Right kidney (tissue), 1 donor: Measurements from ENCODE around the gene SLC22A12.
"Not testable (repeated sequence)": the region's sequence is repeated elsewhere in the genome, so short reads cannot be mapped to it uniquely, and the experiment has no call there.

Experiments
- DNase-seq: peaks from one replicate; pipeline ENCODE4 v3.0.0-alpha.2; 2016

The SLC22A12 gene

DNA sequence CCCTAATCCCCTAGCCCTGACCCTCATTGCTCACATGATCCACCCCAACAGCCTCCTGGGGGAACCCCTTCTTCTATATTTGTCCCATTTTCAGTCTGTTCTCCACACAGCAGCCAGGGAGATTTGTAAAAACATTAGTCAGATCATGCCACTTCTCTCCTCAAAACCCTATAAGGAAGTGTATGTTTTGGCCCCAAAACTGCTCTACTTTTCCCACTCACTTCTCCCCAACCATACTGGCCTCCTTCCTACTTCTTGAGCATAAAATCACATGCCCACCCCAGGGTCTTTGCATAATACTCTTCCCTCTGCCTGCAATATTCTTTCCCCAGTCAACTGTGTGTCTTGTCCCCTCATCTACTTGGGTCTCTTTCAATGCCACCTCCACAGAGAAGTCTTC, 4.7 kb upstream of the SLC22A12 start:
- no peak for DNase-seq

DNA sequence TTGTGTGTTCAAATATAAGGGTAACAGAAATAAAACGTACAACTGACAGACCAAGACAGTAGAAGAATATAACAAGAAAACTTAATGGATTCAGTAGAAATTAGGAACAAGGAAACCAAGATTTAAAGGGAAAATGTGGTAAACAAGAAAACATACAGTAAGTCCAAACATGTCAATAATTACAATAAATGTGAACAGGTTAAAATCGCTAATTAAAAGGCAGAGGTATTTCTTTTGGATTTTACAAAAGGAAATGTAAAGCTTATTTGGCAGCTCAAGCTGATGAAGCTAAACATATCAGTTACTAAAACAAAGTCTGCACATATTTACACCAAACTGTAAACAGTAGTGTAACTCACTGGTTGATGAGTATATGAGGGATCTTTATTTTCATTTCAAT, 2.3 kb upstream of the SLC22A12 start:
- DNase-seq, result no peak

DNA sequence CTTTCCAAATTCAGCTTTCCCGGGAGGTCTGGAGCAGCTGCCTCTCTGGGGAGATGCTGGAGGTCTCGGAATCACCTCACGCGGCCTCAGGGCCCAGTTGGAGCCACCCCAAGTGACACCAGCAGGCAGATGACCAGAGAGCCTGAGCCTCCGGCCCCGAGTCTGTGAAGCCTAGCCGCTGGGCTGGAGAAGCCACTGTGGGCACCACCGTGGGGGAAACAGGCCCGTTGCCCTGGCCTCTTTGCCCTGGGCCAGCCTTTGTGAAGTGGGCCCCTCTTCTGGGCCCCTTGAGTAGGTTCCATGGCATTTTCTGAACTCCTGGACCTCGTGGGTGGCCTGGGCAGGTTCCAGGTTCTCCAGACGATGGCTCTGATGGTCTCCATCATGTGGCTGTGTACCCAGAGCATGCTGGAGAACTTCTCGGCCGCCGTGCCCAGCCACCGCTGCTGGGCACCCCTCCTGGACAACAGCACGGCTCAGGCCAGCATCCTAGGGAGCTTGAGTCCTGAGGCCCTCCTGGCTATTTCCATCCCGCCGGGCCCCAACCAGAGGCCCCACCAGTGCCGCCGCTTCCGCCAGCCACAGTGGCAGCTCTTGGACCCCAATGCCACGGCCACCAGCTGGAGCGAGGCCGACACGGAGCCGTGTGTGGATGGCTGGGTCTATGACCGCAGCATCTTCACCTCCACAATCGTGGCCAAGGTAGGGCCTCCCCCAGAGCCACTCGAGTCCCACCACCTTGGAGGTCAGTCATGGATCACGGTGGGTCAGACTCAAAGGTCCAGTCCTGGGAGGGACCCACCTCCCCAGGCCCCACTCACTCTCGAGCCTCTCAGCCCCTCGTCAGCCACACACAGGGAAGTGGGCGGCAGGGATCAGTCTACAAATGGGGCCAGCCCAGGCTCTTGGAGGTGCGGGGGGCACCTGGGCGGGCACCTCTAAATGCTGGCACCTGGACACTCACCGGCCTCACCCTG, 525 bp downstream of the SLC22A12 start:
- no peak for DNase-seq

DNA sequence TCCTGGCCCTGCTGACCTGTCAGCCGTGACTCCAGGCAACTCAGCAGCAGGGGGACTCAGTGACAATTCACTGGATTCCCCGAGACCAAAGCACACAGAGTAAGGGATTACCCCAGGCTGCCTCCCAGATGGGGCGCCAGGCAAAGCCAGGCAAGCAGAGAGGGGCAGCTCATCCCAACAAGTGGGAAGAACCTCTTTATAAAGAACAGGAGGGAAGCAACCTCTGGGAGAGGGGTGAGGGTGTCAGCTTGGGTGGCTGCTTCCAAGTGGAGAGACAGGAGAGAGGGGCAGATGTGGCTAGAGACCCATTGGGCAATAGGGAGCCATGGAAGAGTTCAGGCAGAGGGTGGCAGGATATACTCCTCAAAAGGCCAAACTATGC, 1.2 kb downstream of the SLC22A12 start:
- DNase-seq, result no peak

DNA sequence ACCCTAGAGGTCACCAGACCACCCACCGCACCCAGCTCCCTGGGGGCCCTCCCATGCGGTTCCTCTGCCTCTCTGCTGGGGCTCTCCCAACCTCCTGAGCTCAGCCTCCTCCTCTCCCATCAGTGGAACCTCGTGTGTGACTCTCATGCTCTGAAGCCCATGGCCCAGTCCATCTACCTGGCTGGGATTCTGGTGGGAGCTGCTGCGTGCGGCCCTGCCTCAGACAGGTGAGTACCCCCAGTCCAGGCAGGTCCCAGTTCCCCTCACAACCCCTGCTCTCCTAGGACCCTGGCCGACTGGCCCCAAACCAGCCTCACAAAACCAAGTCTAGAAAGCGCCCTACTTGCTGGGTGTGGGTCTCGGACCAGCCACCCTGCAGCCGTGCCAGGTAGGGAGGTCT, 1.6 kb downstream of the SLC22A12 start:
- DNase-seq, result no peak

DNA sequence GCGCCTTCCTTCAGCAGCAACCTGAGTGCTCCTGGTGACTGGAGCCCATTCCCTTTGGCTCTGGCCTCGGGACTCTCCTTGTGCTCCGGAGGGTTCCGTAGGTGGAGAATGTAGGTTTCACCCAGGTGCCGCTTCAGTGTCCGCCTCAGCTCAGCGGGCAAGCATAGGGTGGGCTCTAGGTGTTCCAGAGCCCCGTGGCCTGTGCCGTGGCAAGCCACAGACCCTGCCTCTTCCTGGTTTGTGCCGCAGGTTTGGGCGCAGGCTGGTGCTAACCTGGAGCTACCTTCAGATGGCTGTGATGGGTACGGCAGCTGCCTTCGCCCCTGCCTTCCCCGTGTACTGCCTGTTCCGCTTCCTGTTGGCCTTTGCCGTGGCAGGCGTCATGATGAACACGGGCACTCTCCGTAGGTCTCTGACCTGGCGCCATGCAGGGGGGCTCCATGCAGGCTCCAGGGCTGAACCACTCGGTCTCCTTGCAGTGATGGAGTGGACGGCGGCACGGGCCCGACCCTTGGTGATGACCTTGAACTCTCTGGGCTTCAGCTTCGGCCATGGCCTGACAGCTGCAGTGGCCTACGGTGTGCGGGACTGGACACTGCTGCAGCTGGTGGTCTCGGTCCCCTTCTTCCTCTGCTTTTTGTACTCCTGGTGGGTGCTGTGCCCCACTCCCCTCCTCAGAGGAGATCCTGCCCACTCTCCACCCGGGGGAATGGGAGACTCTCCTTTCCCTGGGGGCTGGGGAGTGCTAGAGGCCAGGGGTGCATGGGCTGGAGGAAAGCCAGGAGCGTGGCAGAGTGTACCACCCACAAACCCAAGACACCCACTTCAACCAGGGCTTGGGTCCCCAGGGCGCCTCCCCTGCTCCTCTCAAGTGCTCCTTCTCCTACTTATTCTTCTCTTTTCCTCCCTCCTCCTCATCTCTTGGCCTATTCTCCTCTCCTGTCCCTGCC, 2.4 kb downstream of the SLC22A12 start:
- no peak for DNase-seq

DNA sequence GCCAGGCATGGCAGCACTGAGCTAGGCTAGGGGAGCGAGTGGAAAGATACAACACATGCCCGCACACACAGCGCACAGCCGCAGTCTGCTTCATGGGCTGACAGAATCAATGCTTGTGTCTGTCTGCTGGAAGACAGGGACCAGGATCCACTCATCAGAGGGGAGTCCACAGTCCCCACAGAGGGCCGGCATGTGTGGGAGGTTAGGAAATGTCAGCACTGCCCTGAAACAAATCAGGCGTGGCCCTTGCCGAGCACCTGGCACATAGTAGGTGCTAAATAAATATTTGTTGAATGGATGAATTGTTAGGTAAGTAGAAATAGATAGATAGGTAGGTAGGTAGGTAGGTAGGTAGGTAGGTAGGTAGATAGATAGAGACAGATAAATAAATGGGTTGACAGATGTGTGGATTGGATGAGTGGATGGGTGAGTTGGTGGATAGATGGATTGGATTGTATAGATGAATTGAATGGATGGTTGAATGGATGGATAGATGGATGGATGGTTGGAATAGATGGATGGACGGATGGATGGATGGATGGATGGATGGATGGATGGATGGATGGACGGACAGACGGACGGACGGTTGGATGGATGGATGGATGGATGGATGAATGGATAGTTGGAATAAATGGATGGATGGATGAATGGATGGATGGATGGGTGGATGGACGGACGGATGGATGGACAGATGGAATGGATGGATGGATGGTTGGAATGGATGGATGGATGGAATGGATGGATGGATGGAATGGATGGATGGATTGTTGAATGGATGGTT, 3.3 kb downstream of the SLC22A12 start:
- no peak for DNase-seq

DNA sequence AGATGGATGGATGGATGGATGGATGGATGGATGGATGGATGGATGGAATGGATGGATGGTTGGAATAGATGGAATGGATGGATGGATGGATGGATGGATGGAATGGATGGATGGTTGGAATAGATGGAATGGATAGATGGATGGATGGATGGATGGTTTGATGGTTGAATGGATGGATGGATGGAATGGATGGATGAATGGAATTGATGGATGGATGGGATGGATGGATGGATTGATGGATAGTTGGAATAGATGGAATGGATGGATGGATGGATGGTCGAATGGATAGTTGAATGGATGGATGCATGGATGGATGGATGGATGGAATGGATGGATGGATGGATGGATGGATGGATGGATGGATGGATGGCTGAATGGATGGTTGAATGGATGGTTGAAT, 4.9 kb downstream of the SLC22A12 start:
- not testable (repeated sequence) for DNase-seq

DNA sequence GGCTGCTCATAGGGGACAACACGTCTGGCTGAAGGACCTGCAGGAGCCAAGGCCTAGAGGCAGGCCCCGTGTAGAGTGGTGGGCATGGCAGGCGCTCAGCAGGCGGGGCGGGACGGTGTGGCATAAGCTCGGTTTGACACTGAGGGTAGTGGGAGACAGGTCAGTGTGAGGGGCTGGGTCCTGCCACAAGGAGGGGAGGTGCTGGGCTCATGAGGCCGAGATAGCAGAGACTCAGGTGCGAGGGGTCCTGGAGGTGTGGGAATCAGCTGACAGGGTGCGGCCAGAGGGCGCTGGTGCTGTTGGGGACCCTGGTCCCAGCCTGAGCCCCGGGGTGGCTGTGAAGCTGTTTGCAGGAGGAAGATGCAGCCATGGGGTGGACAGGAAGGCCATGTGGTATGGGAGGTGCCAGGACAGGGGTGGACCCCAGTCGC, 6.7 kb downstream of the SLC22A12 start:
- no peak for DNase-seq

DNA sequence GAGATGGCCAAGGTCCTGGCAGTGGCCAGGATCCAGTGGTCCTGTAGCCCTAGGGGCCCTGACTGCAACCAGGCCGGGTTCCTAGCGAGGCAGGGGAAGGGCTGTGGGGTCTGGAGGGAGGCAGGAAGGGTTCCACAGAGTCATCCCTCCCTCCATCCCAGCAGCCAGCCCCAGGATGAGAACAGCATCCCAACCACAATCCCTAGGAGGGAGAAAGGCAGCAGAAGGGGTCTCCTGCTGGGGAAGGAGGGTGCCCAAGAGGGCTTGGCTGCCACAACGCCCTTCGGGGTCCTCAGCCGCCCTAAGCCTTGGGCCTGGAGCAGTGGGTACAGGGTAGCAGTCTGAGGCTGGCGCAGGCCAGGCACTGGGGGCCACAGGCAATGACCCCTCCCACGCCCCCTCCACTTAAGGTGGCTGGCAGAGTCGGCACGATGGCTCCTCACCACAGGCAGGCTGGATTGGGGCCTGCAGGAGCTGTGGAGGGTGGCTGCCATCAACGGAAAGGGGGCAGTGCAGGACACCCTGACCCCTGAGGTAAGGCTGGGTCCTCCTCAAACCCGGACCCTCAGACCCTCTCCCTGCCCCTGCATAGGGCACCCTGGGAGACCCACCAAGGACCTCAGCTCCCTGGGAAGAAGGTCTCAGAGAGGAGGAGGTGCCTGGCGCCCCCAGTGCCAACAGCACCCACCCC, 7.2 kb downstream of the SLC22A12 start:
- DNase-seq, result no peak

DNA sequence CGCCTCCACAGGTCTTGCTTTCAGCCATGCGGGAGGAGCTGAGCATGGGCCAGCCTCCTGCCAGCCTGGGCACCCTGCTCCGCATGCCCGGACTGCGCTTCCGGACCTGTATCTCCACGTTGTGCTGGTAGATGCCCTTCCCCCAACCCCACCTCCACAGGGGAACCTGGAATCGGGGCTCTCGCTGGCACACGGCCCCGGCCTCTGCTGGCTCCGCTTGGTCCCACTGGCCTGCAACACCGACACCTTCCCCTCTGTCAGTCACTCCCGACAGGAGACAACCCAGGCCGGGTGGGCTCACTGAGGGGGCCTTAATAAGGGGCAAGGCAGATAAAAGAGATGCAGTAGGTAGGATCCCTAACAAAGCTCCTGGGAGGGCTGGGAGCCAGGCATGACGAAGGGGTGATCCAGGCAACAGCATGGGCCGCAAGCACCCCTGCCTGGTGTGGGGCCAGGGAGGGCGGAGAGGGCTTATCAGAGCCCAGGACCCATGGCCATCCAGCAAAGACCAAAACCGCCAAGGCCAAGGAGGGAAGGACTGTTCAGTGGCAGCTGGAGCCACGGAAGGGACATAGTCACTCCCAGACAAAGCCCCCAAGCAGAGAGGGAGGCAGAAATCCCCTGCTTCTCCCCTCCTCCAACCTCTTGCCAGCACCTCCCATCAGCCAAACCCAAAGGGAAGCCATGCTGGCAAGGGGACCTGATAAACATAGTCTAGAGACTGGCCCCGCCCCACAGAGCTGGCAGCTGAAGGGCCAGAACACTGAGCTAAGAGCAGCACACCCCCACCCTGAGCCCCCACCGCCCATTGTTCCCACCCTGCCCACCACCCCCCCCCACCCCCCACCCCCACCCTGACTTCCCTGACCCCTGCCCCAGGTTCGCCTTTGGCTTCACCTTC, 8.0 kb downstream of the SLC22A12 start:
- DNase-seq, result no peak

DNA sequence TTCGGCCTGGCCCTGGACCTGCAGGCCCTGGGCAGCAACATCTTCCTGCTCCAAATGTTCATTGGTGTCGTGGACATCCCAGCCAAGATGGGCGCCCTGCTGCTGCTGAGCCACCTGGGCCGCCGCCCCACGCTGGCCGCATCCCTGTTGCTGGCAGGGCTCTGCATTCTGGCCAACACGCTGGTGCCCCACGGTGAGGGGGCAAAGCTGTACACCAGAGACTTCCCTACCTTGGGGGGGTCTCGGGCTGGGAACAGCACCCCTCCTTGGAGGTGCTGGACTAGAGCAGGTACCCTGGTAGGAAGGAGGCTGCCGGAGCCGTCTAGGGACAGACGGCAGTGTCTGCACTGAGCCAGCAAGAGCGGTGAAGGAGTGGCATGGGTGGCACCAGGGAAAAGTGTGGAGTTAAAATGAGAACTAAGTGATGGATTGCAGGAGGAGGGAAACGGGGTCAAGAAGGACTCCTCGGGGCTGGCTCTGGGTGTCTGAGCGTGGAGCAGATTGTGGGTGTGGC, 8.7 kb downstream of the SLC22A12 start:
- no peak for DNase-seq

DNA sequence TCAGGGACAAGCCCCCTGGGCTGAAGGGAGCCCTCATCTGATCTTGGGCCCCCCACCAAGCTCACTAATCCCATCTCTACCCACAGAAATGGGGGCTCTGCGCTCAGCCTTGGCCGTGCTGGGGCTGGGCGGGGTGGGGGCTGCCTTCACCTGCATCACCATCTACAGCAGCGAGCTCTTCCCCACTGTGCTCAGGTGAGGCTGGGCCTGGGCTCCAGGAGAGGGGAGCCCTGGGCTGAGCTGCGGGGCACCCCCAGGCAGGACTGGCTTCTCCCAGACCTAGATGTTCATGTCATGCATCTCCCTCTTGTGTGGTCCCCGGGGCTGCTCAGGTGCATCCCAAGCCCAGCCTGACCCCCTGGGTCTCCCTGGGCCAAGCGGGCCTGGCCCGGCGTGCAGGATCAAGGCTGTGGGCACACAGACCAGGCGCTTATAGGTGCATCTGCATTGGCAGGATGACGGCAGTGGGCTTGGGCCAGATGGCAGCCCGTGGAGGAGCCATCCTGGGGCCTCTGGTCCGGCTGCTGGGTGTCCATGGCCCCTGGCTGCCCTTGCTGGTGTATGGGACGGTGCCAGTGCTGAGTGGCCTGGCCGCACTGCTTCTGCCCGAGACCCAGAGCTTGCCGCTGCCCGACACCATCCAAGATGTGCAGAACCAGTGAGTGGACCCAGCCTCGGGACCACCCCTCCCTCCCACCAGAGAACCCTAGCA, 9.4 kb downstream of the SLC22A12 start:
- DNase-seq, result no peak

DNA sequence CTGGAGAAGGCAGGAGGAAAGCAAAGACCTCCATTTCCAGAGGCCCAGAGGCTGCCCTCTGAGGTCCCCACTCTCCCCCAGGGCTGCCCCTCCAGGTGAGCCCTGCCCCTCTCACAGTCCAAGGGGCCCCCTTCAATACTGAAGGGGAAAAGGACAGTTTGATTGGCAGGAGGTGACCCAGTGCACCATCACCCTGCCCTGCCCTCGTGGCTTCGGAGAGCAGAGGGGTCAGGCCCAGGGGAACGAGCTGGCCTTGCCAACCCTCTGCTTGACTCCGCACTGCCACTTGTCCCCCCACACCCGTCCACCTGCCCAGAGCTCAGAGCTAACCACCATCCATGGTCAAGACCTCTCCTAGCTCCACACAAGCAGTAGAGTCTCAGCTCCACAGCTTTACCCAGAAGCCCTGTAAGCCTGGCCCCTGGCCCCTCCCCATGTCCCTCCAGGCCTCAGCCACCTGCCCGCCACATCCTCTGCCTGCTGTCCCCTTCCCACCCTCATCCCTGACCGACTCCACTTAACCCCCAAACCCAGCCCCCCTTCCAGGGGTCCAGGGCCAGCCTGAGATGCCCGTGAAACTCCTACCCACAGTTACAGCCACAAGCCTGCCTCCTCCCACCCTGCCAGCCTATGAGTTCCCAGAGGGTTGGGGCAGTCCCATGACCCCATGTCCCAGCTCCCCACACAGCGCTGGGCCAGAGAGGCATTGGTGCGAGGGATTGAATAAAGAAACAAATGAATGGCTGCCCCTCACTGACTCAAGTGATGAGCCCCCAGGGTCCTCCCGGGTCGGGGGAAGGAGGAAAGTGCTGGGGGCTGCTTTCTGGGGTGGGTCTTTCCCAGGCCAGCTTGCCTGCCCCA, 10.8 kb downstream of the SLC22A12 start:
- DNase-seq, result no peak

DNA sequence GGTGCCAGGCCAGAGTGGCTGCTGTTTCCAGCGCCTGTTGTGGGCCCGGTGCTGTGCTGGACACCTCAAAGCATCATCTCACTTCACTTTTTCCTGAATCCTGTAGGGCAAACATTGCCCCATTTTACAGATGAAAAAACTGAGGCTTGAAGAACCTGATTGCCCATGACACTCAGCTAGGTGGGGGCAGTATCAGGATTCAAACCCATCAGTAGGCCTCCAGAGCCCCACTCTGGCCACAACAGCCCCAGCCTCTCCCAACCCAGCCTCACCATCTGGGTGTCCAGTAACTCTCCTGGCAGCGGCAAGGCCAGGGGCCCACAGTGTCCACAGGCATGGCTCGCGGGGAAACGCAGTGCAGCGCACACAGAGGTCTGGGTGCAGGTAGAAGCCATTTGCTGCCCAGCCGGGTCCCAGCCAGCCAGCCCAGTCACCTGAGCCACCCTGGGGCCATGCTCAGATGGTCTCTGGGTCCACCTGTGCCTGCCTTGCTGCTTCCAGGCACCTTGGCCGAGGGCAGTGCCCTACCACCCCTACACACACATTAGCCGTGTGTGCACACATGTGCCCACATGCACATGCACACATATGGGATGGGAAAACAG, 11.5 kb downstream of the SLC22A12 start:
- no peak for DNase-seq

DNA sequence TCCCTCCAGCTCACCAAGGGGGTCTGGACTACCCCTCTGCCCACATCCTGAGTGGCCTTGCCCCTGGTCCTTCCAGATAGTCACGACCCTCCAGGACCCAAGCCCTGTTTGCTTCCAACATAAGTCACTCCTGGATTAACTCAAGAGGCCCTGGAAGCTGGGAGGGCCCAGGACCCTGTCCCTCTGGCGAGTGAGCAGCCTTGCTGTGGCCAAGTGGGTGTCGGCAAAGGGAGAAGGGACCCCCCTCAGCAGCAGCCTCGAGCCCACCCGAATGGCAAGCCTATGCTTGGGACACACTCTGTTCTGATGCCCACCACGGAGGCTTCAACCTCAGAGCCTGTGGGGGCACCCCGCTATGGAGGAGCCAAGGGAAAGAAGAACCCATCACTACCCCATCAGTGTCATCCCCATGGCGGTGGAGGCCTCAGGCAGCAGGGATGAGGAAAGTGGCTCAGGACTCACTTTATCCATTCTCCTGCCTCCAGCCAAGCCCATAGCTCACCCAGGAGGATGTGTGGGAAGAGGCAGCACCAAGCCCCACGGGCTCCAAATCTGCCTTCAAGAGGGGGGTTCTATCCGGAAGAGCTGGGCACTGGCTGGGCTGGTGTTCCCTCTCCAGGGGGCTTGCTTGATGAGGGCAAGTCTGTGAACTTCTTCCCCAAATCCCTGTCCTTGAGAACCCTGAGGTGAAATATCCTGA, 12.5 kb downstream of the SLC22A12 start:
- no peak for DNase-seq

DNA sequence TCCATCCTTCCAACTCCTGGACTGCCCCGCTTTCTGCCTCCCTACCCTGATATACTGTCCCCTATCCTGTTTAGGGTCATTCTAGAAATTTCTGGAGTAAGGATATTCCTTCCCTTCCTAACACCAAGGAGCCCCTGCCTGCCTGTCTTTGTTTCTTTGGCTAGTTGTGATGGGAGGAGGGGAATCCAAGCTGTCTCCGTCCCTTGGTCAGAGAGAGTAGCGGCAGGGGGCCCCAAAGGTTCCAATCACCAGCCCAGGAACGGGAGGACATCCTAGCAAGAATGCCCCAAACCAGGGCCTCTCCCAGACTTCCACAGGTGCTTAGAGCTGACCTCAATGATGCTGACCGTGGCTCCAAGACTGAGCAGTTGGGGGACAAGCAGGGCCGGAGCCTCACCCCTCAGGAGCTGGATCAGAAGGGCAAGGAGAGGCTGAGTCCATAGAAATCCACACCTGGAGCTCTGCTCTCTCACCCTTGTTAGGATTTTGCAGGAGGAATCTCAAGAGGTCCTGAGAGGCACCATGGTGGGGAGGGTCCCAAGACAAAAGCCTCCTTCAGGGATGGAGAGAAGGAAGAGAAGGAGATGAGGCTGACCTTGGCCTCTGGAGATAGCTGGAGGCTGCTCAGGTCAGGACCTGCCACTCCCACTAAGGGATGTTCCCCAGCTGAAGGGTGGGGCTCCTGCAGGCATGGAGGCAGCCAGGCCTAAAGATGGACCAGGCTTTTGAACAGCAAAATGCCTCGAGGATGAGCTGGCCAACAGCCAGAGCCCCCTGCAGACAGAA, 13.6 kb downstream of the SLC22A12 start:
- no peak for DNase-seq
